H1 (cell line): ENCODE data around the gene ZNF74. TPM values are rescaled to one million over a fixed set of nuclear protein-coding genes. Genes with fewer than 3 reads are reported as not detected.
"Not testable (repeated sequence)": the region's sequence is repeated elsewhere in the genome, so short reads cannot be mapped to it uniquely, and the experiment has no call there.

ENCODE experiments used
- CTCF ChIA-PET: fragments of 300-600 bp; sonication (Branson Sonifier 250); formaldehyde crosslinking; loops from one replicate; lab custom pipeline; 2021; ENCODE audit not compliant: partially characterized antibody; lab: Charles Lee
- POLR2A ChIA-PET: fragments of 300-600 bp; sonication (Branson Sonifier 250); formaldehyde crosslinking; loops from one replicate; lab custom pipeline; 2021; ENCODE audit warnings: inconsistent platforms; ENCODE audit not compliant: partially characterized antibody; lab: Charles Lee
- DNase-seq, 2 experiments: peaks; one replicate each; pipeline versions ENCODE4 v3.0.0 to v3.0.0-alpha.2; 2010 to 2022; ENCODE audit warnings: low spot score in 2 of 2, low read depth in 1 of 2, mixed read lengths in 1 of 2
- FAIRE-seq: peaks from 2 replicates; lab custom pipeline; 2011; peaks lifted over from hg19 to GRCh38; lab: Jason Lieb, UNC
- H2AFZ ChIP-seq: 2 replicates; pipeline ENCODE4 v1.8.1; 2012; ENCODE audit warnings: low read length, inconsistent platforms
- H2AK5ac ChIP-seq: 2 replicates; pipeline ENCODE4 v1.6.1; 2013; ENCODE audit warnings: low read depth, low read length
- H2BK120ac ChIP-seq: replicated peaks from 2 replicates; pipeline ENCODE3; 2013; ENCODE audit warnings: low read depth, low read length, inconsistent platforms
- H2BK12ac ChIP-seq: 2 replicates; pipeline ENCODE4 v1.6.1; 2013; ENCODE audit warnings: low read depth, low read length
- H2BK15ac ChIP-seq: 2 replicates; pipeline ENCODE4 v1.6.1; 2013; ENCODE audit warnings: low read length
- H2BK20ac ChIP-seq: 2 replicates; pipeline ENCODE4 v1.6.1; 2013; ENCODE audit warnings: low read length
- H2BK5ac ChIP-seq: 2 replicates; pipeline ENCODE4 v1.6.1; 2013; ENCODE audit warnings: low read depth, low read length
- H3K14ac ChIP-seq: 2 replicates; pipeline ENCODE4 v1.6.1; 2013; ENCODE audit warnings: inconsistent platforms; ENCODE audit not compliant: insufficient read length
- H3K18ac ChIP-seq: 2 replicates; pipeline ENCODE4 v1.6.1; 2013; ENCODE audit warnings: low read length; ENCODE audit errors: extremely low read depth
- H3K23ac ChIP-seq: 2 replicates; pipeline ENCODE4 v1.6.1; 2013; ENCODE audit warnings: inconsistent platforms; ENCODE audit not compliant: insufficient read length
- H3K23me2 ChIP-seq: 2 replicates; pipeline ENCODE4 v1.6.1; 2013; ENCODE audit warnings: low read depth, low read length
- H3K27ac ChIP-seq: 2 replicates; pipeline ENCODE4 v1.6.1; 2011; ENCODE audit warnings: low read depth, low read length, inconsistent platforms
- H3K27me3 ChIP-seq, 4 experiments: replicated peaks in 1 of 4; 1 replicate in 1 of 4; 2 replicates in 3 of 4; pipeline versions ENCODE4 v1.6.1 to v1.8.1; 2011 to 2013; ENCODE audit warnings: low read length in 3 of 4, mild to moderate bottlenecking in 3 of 4, inconsistent platforms in 2 of 4, mixed read lengths in 2 of 4, moderate library complexity in 1 of 4; ENCODE audit not compliant: control insufficient read depth in 3 of 4, insufficient read depth in 3 of 4; ENCODE audit errors: extremely low read depth in 1 of 4
- H3K36me3 ChIP-seq, 4 experiments: 2 replicates each; pipeline versions ENCODE4 v1.6.1 to v1.8.1; 2011 to 2013; ENCODE audit warnings: mild to moderate bottlenecking in 4 of 4, low read length in 3 of 4, moderate library complexity in 2 of 4, control low read depth in 1 of 4, inconsistent platforms in 1 of 4; ENCODE audit not compliant: insufficient read depth in 4 of 4, control insufficient read depth in 2 of 4
- H3K4ac ChIP-seq: replicated peaks from 2 replicates; pipeline ENCODE3; 2013; ENCODE audit warnings: low read length, low read depth, mixed read lengths, inconsistent platforms; ENCODE audit not compliant: insufficient read length
- H3K4me1 ChIP-seq, 4 experiments: replicated peaks in 1 of 4; 1 replicate in 1 of 4; 2 replicates in 3 of 4; pipeline versions ENCODE4 v1.6.1 to v1.8.1; 2011 to 2013; ENCODE audit warnings: low read length in 3 of 4, inconsistent platforms in 2 of 4, mixed read lengths in 1 of 4; ENCODE audit not compliant: insufficient read depth in 4 of 4, control insufficient read depth in 3 of 4
- H3K4me2 ChIP-seq, 2 experiments: 2 replicates each; pipeline versions ENCODE4 v1.6.1 to v1.8.1; 2011 to 2013; ENCODE audit warnings: low read depth in 2 of 2, low read length in 2 of 2, control low read depth in 1 of 2, inconsistent platforms in 1 of 2, mild to moderate bottlenecking in 1 of 2; ENCODE audit not compliant: insufficient read depth in 1 of 2
- H3K4me3 ChIP-seq, 4 experiments: fragments of 200-600, 300-600 bp in 1 of 4; sonication (generic), shearing (Covaris generic), sonication (Bioruptor Twin) in 1 of 4; 2 replicates each; pipeline versions ENCODE4 v1.5.1 to v1.8.1; 2011 to 2016; ENCODE audit warnings: low read length in 4 of 4, low read depth in 3 of 4, control low read depth in 2 of 4, inconsistent platforms in 2 of 4, mild to moderate bottlenecking in 2 of 4, mixed read lengths in 1 of 4, moderate library complexity in 1 of 4; ENCODE audit not compliant: insufficient read depth in 2 of 4; ENCODE audit errors: extremely low read depth in 1 of 4
- H3K56ac ChIP-seq: replicated peaks from 2 replicates; pipeline ENCODE3; 2013; ENCODE audit warnings: low read depth, mild to moderate bottlenecking, mixed read lengths, low read length, inconsistent platforms; ENCODE audit not compliant: insufficient read length
- H3K79me1 ChIP-seq: 2 replicates; pipeline ENCODE4 v1.6.1; 2013; ENCODE audit warnings: low read depth, low read length, control low read depth
- H3K79me2 ChIP-seq, 2 experiments: 2 replicates each; pipeline versions ENCODE4 v1.6.1 to v1.8.1; 2012 to 2013; ENCODE audit warnings: low read length in 2 of 2, mild to moderate bottlenecking in 2 of 2, inconsistent platforms in 1 of 2; ENCODE audit not compliant: insufficient read depth in 2 of 2, control insufficient read depth in 1 of 2
- H3K9ac ChIP-seq, 4 experiments: replicated peaks in 1 of 4; 1 replicate in 1 of 4; 2 replicates in 3 of 4; pipeline versions ENCODE4 v1.6.1 to v1.8.1; 2011 to 2013; ENCODE audit warnings: low read depth in 3 of 4, low read length in 3 of 4, control low read depth in 2 of 4, mild to moderate bottlenecking in 2 of 4, moderate library complexity in 2 of 4, inconsistent platforms in 1 of 4; ENCODE audit errors: extremely low read depth in 1 of 4
- H3K9me3 ChIP-seq, 2 experiments: 2 replicates each; pipeline versions ENCODE4 v1.6.1 to v1.8.1; 2012 to 2013; ENCODE audit warnings: mild to moderate bottlenecking in 2 of 2, moderate library complexity in 2 of 2, control low read depth in 1 of 2, inconsistent platforms in 1 of 2, low read depth in 1 of 2, low read length in 1 of 2, mixed read lengths in 1 of 2; ENCODE audit not compliant: insufficient read depth in 2 of 2
- H4K20me1 ChIP-seq, 2 experiments: replicated peaks in 1 of 2; 2 replicates each; pipeline versions ENCODE3 to v1.8.1; 2011 to 2013; ENCODE audit warnings: inconsistent platforms in 2 of 2, low read length in 2 of 2, mild to moderate bottlenecking in 1 of 2; ENCODE audit not compliant: insufficient read depth in 2 of 2, control insufficient read depth in 1 of 2
- H4K5ac ChIP-seq: 2 replicates; pipeline ENCODE4 v1.6.1; 2013; ENCODE audit warnings: low read length, low read depth, mixed read lengths, inconsistent platforms; ENCODE audit not compliant: insufficient read length
- H4K8ac ChIP-seq: 2 replicates; pipeline ENCODE4 v1.8.0; 2013; ENCODE audit warnings: mild to moderate bottlenecking, moderate library complexity, low read length, inconsistent platforms; ENCODE audit not compliant: insufficient read depth; ENCODE audit errors: extremely low read depth
- H4K91ac ChIP-seq: replicated peaks from 2 replicates; pipeline ENCODE3; 2013; ENCODE audit warnings: low read length, mixed read lengths, inconsistent platforms; ENCODE audit not compliant: insufficient read length
- WGBS, 2 experiments: shearing (Covaris generic) in 1 of 2; methylation state at CpG; one replicate each; pipeline versions ENCODE4 v1.1.6 to v1.1.7; 2013 to 2015; ENCODE audit warnings: low lambda C conversion rate in 2 of 2, mixed read lengths in 2 of 2, inconsistent platforms in 1 of 2, low coverage in 1 of 2, missing lambda C conversion rate in 1 of 2; ENCODE audit not compliant: insufficient replicate concordance in 2 of 2, insufficient coverage in 1 of 2, insufficient read length in 1 of 2; ENCODE audit errors: extremely low coverage in 1 of 2, missing lambda C conversion rate in 1 of 2; 5-methylcytosine and 5-hydroxymethylcytosine counted together
- polyA plus RNA-seq, 7 experiments: library from polyadenylated mRNA; depleted of rRNA in 3 of 7; stranded (reverse) in 5 of 7; unstranded in 2 of 7; fragments of >200 nt in 5 of 7; fragments of 200-250 nt in 2 of 7; gene quantifications; 1 replicate in 5 of 7; 2 replicates in 1 of 7; 4 replicates in 1 of 7; pipeline versions ENCODE4 v1.2.1 to v1.2.3, GENCODE V29; 2011 to 2013; ENCODE audit warnings: missing spikeins in 2 of 7, mixed read lengths in 2 of 7
- total RNA-seq: library from RNA; stranded (reverse); fragmentation: NEBNext Ultra II Directional; extraction: Animal tissue kit (Norgen Biotek cat#: 25700); gene quantifications from 2 replicates; pipeline ENCODE4 v1.2.1, GENCODE V29; 2021

ZNF74 gene
- total and polyA plus RNA-seq, 2 of the 8 experiments (the other 6 are each of a cell fraction or from before 2014, with no cell fraction given) = 29.7 to 45.7 TPM

- H4K20me1 ChIP-seq, POLR2A ChIA-PET, H3K36me3 ChIP-seq, H3K79me2 ChIP-seq, H3K9ac ChIP-seq, H3K56ac ChIP-seq, FAIRE-seq, H3K9me3 ChIP-seq, H2BK120ac ChIP-seq, CTCF ChIA-PET, H4K8ac ChIP-seq, H2BK20ac ChIP-seq, H2AK5ac ChIP-seq, H3K27ac ChIP-seq, H3K79me1 ChIP-seq, H4K91ac ChIP-seq, H2AFZ ChIP-seq, H2BK15ac ChIP-seq, H3K23ac ChIP-seq, H3K4me3 ChIP-seq, H3K14ac ChIP-seq, H3K4me1 ChIP-seq, H4K5ac ChIP-seq, H3K4ac ChIP-seq, H2BK5ac ChIP-seq, H2BK12ac ChIP-seq, H3K27me3 ChIP-seq, H3K23me2 ChIP-seq, H3K4me2 ChIP-seq, H3K18ac ChIP-seq: not testable (repeated sequence)
- DNase-seq = peak in 1 of 2 experiments; percentile 19
- WGBS, 2 experiments = 92% methylated on average over 30 of the region's 98 CpGs; no CpG with 5 or more reads in 1 of the 2 experiments
Observed at GRCh38 chr22:20355939-20356636, 37.9 kb upstream of the ZNF74 start.

GRCh38 chr22:20356906-20357305 is 37.0 kb upstream of the ZNF74 start:
- H2BK5ac ChIP-seq, H3K18ac ChIP-seq, H3K4me3 ChIP-seq, H2AFZ ChIP-seq, H3K36me3 ChIP-seq, H3K27me3 ChIP-seq, H3K4me1 ChIP-seq, H3K27ac ChIP-seq, H3K23me2 ChIP-seq, H3K14ac ChIP-seq, H3K4ac ChIP-seq, FAIRE-seq, H4K20me1 ChIP-seq, H2BK12ac ChIP-seq, H3K79me2 ChIP-seq, H4K5ac ChIP-seq, H3K23ac ChIP-seq, H3K9me3 ChIP-seq, H4K91ac ChIP-seq, H3K79me1 ChIP-seq, H2BK120ac ChIP-seq, H2BK15ac ChIP-seq, CTCF ChIA-PET, POLR2A ChIA-PET, H2BK20ac ChIP-seq, H3K4me2 ChIP-seq, H2AK5ac ChIP-seq, H3K9ac ChIP-seq, H4K8ac ChIP-seq, H3K56ac ChIP-seq: not testable (repeated sequence)
- peak in 1 of 2 experiments; percentile 16 for DNase-seq
- 94% methylated on average over 36 of the region's 66 CpGs; no CpG with 5 or more reads in 1 of the 2 experiments for WGBS, 2 experiments
